Epithelial cell of proximal tubule (primary cell): ENCODE data around the gene VPREB1. TPM values are rescaled to one million over a fixed set of nuclear protein-coding genes. Genes with fewer than 3 reads are reported as not detected.
A peak's percentile ranks its signal among the peaks of the same experiment; 100 is the strongest.

Experiments used
- DNase-seq: peaks from one replicate; pipeline ENCODE4 v3.0.0-alpha.2; 2011; ENCODE audit warnings: low read depth
- H3K4me3 ChIP-seq: 2 replicates; pipeline ENCODE4 v1.5.1; 2011; ENCODE audit warnings: low read depth, mild to moderate bottlenecking, low read length
- total RNA-seq: library from RNA; depleted of rRNA; stranded (reverse); fragments of >200 nt; gene quantifications from 2 replicates; pipeline ENCODE4 v1.2.3, GENCODE V29; 2015
- TF ChIP-seq, protein P1 (sequence below): conservative IDR thresholded peaks from 2 replicates; pipeline ENCODE4 v1.5.1; 2012; ENCODE audit warnings: low read depth, mild to moderate bottlenecking, low read length

The VPREB1 gene, protein sequence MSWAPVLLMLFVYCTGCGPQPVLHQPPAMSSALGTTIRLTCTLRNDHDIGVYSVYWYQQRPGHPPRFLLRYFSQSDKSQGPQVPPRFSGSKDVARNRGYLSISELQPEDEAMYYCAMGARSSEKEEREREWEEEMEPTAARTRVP
- not detected in 2 replicates for total RNA-seq

DNA sequence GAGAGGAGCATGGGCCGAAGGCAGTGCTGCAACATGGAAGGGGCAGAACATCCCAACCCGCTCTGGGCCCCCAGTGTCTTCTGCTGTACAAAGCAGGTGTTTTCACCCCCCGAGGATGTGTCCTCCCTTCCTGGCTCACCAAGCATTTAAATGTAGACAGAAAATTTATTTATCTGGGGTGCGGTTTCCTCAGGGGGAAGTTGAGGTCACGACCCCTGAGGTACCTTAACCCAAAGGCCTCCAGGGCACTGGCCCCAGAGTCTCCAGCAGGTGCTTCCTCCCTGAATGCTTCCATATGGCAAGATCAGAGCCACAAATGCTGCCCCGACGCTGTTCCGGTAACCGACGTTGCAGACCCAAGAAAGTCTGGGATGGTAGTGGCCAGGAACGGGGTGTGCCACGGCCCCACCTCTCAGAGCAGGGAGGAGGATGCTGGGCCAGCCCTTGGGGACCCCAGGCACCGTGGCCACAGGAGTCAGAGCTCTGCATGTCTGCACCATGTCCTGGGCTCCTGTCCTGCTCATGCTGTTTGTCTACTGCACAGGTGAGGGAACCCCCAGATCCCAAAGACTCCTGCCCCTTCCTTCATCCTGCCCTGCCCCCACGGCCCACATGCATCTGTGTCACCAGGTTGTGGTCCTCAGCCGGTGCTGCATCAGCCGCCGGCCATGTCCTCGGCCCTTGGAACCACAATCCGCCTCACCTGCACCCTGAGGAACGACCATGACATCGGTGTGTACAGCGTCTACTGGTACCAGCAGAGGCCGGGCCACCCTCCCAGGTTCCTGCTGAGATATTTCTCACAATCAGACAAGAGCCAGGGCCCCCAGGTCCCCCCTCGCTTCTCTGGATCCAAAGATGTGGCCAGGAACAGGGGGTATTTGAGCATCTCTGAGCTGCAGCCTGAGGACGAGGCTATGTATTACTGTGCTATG lies at the start of gene VPREB1:
Gene VPREB1, plus strand, starts transcription at position 471 of the 935 bp plus-strand sequence. Its CDS starts 28 bp downstream, at position 499.
- TF ChIP-seq, protein P1, sequence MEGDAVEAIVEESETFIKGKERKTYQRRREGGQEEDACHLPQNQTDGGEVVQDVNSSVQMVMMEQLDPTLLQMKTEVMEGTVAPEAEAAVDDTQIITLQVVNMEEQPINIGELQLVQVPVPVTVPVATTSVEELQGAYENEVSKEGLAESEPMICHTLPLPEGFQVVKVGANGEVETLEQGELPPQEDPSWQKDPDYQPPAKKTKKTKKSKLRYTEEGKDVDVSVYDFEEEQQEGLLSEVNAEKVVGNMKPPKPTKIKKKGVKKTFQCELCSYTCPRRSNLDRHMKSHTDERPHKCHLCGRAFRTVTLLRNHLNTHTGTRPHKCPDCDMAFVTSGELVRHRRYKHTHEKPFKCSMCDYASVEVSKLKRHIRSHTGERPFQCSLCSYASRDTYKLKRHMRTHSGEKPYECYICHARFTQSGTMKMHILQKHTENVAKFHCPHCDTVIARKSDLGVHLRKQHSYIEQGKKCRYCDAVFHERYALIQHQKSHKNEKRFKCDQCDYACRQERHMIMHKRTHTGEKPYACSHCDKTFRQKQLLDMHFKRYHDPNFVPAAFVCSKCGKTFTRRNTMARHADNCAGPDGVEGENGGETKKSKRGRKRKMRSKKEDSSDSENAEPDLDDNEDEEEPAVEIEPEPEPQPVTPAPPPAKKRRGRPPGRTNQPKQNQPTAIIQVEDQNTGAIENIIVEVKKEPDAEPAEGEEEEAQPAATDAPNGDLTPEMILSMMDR = no peak
- no peak for DNase-seq
- H3K4me3 ChIP-seq = no peak within 1 kb of the TSS

DNA sequence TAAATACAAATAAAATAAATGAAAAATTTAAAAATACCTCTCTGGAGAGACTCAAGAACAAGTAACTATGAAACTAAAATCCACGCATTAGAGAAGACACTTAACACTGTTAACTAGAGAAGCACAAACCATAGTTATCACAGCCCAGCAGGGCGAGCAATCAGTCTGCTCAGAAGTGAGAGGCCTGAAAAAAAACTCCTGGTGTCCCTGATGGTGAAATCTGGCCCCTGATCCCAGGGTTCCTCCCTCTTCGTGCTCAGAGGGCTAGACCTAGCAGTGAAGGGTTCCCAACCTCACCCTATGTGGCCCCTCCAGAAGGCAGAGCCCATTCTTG lies 49.7 kb upstream of the VPREB1 start:
- DNase-seq = no peak
- no peak overlapping the region for H3K4me3 ChIP-seq
- TF ChIP-seq, protein P1 = no peak

DNA sequence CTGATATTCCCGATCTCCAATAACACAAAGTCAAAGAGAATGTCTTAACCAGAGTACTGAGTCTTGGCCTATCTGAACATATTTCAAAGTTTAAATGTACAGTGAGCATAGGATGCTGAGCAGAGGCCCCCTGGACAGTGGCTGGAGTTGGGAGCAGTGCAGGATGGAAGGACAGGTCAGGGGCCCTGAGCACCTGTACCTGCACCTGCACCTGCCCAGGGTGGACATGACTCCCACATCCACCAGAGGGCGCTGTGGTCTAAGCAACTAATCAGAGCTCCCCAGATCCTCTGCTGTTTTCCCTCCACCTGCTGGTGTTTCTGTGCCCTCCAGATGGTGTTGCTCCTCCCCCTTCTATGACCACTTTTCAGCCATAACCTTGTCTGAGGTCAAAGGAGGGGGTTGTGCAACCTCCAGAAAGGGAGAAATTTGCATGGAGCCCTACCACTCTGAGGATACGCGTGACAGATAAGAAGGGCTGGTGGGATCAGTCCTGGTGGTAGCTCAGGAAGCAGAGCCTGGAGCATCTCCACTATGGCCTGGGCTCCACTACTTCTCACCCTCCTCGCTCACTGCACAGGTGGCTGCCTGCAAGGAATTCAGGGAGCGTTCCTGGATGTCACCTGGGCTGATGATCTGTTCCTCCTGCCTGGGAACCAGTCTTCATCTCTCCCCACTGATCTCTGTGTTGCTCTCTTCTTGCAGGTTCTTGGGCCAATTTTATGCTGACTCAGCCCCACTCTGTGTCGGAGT lies 49.1 kb upstream of the VPREB1 start:
- no peak overlapping the region for H3K4me3 ChIP-seq
- TF ChIP-seq, protein P1 = peak; percentile 97
- peak; percentile 31 for DNase-seq

DNA sequence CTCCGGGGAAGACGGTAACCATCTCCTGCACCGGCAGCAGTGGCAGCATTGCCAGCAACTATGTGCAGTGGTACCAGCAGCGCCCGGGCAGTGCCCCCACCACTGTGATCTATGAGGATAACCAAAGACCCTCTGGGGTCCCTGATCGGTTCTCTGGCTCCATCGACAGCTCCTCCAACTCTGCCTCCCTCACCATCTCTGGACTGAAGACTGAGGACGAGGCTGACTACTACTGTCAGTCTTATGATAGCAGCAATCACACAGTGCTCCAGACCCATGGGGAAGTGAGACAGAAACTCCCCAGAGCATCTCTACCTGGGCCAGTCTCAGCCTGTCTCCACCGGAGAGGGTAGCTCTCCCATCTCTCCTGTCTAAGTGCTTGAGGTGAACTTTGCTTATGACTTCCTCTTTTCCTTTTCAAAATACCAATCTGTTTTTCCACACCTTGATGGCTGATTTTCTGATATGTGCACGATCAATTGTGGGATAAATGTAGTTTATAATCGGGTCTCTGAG lies 48.5 kb upstream of the VPREB1 start:
- DNase-seq = no peak
- H3K4me3 ChIP-seq = no peak overlapping the region
- TF ChIP-seq, protein P1 = no peak

DNA sequence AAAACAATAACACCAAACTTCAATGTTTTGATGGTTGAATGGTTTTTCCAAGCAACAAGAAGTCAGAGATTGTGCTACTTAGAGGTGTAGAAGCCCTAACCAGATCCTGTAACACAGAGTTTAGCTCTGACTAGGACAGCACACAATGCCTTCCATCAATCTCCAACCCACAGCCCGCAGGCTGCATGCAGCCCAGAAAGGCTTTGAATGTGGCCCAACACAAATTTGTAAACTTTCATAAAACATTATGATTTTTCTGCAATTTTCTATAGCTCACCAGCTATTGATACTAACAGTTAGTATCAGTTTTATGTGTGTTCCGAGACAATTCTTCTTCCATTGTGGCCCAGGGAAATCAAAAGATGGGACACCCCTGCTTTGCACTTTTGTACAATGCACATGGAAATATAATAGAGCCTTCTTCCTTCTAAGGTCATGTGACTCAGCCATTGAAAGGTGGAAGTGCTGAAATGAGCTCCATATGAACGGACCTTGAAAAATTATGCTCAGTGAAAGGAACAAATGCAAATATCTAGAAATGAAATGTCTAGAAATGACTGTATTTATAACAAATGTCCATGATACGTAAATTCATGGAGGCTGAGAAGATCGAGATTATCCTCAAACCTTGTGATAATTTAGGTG lies 47.6 kb upstream of the VPREB1 start:
- no peak for DNase-seq
- TF ChIP-seq, protein P1 = no peak
- no peak overlapping the region for H3K4me3 ChIP-seq

DNA sequence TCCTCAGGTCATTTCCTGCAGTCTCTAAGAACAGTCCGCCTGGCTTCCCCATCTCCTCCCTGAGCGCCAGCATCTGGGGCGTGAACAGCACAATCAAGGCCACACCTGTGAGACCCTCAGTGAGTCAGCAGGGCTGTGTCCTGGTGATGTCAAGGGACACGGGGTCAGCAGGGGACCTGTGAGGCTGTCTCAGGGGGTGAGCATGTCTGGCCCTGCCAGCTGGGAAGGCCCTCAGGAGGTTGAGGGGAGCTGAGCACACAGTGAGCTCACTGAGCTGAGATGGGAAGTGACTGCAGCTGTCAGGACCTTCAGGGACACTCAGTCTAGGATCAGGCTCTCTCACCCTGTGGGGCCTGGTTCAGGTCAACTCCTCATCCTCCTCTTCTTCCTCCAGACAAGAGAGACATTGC lies 46.6 kb upstream of the VPREB1 start:
- no peak overlapping the region for H3K4me3 ChIP-seq
- TF ChIP-seq, protein P1 = no peak
- DNase-seq = no peak
